Adrenal gland (tissue), 12 donors: ENCODE results near the gene TPCN1. TPM values are rescaled to one million over a fixed set of nuclear protein-coding genes. Genes with fewer than 3 reads are reported as not detected.
A peak's percentile ranks its signal among the peaks of the same experiment; 100 is the strongest.

Source experiments
- DNase-seq, 7 donors: peaks; one replicate each; pipeline ENCODE4 v3.0.0-alpha.2; 2019 to 2020
- H3K27ac ChIP-seq, 5 donors: fragments of 200-600 bp; sonication (generic) in 4 of 5; 1 replicate in 3 of 5; 2 replicates in 2 of 5; pipeline versions ENCODE4 v1.5.1 to v1.8.0; 2016 to 2020; ENCODE audit warnings: mild to moderate bottlenecking in 1 of 5
- H3K27me3 ChIP-seq: fragments of 200-600 bp; 2 replicates; pipeline ENCODE4 v1.8.0; 2021
- H3K36me3 ChIP-seq, 2 donors: fragments of 200-600 bp; replicated peaks in 1 of 2; 1 replicate in 1 of 2; 2 replicates in 1 of 2; pipeline versions ENCODE4 v1.5.1 to v1.8.0; 2018 to 2022
- H3K4me1 ChIP-seq, 2 donors: fragments of 200-600 bp; replicated peaks in 1 of 2; 1 replicate in 1 of 2; 2 replicates in 1 of 2; pipeline versions ENCODE4 v1.5.1 to v1.8.0; 2018 to 2021
- H3K4me3 ChIP-seq, 4 donors: fragments of 200-600 bp; sonication (generic) in 3 of 4; one replicate each; pipeline ENCODE4 v1.5.1; 2016 to 2018
- H3K9me3 ChIP-seq, 3 donors: fragments of 200-600 bp; sonication (generic) in 1 of 3; replicated peaks in 1 of 3; 1 replicate in 2 of 3; 2 replicates in 1 of 3; pipeline versions ENCODE4 v1.5.1 to v1.8.0; 2016 to 2021
- CTCF ChIP-seq, 6 experiments: fragments of 450-650 bp in 4 of 6; fragments of 200-600 bp in 2 of 6; sonication (generic) in 1 of 6; IDR thresholded peaks; 1 replicate in 5 of 6; 2 replicates in 1 of 6; pipeline versions ENCODE4 v1.5.1 to v1.8.0; 2016 to 2021; ENCODE audit warnings: antibody characterized with exemption in 6 of 6, mild to moderate bottlenecking in 2 of 6, moderate library complexity in 1 of 6
- POLR2A ChIP-seq, 2 donors: fragments of 450-650 bp; IDR thresholded peaks; one replicate each; pipeline ENCODE4 v1.6.1; 2017; ENCODE audit warnings: antibody characterized with exemption in 2 of 2, mild to moderate bottlenecking in 2 of 2, moderate library complexity in 1 of 2
- WGBS, 4 donors: extraction: QIAGEN DNeasy Blood & Tissue Kit in 2 of 4; methylation state at CpG; one replicate each; pipeline versions ENCODE4 v1.1.5 to v1.1.7; 2013 to 2017; 5-methylcytosine and 5-hydroxymethylcytosine counted together
- intact Hi-C, 2 donors: fragments of 100-400 bp; cut with DNase I; formaldehyde crosslinking; loops; one replicate each; pipeline versions ENCODE4 v1.14.1 to v1.15.0; 2022 to 2023
- polyA plus RNA-seq, 3 donors: library from polyadenylated mRNA; stranded (reverse); fragments of 200-250 nt in 2 of 3; fragments of 350-450 nt in 1 of 3; fragmentation: Illumina TruSeq in 1 of 3; extraction: RNeasy Lipid Tissue Mini Kit (QIAGEN cat#74804) in 1 of 3; gene quantifications; one replicate each; pipeline ENCODE4 v1.2.3, GENCODE V29; 2013 to 2014
- total RNA-seq, 9 donors: library from RNA; depleted of rRNA in 4 of 9; stranded (reverse); fragments of >200 nt in 4 of 9; fragments of 120-200 nt in 1 of 9; fragmentation: NEBNext Ultra II Directional in 1 of 9; extraction: Animal tissue kit (Norgen Biotek cat#: 25700) in 1 of 9; gene quantifications; one replicate each; pipeline versions ENCODE4 v1.1.0 to v1.2.4, GENCODE V29; 2013 to 2023
- donor health status: healthy with polysubstance abuse.
- donor health status: Bipolar disorder and iron deficiency.
- donor health status: DM: yes; HTN: yes; CAD: no.
- donor health status: DM: no; HTN: no; CAD: no.
- donor health status: DM: no; HTN: no; CAD: no.
- donor health status: DM: yes; HTN: yes; CAD: no.

TPCN1 gene
- total and polyA plus RNA-seq, 12 donors = 21.2 to 198 (median 80.9) TPM

DNA sequence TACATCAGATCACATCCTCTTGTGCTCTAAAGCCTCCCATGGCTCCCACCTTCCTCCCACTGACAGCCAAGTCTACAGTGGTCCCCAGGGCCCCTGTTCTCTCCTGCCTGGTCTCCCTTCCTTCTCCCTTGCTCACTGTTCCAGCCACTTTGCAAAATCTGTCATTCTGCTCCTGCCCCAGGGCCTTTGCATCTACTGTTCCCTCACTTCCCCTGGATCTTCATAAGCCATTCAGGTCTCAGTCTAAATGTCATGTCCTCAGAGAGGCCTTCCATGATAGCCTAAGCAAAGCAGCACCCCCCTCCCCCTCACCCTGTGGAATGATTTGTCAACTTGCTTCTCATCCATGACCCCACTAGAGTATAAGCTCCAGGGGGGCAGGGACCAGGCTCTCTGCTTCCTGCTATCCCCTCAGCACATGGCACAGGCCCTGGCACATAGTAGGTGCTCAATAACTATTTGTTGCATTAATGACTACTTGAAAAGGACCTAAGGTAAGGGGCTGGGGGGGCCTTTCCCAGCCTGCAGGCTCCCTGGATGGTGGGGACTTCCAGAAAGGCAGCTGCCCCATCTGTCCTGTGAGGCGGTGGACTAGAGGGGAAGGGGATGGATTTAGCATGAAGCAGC lies 108.6 kb downstream of the TPCN1 start:
- TF ChIP-seq POLR2A (IDR thresholded peaks at IDR 0.05) = no peak
- no peak for TF ChIP-seq CTCF (IDR thresholded peaks at IDR 0.05)
- 78 to 100% (median 100%) methylated on average over 1 of the region's 1 CpG for WGBS, 4 donors
- Histone ChIP-seq H3K36me3 (peaks cover 0 to 52% of the 10 kb centered on the region in 2 donors), H3K9me3 (no peaks in the 10 kb centered on the region), H3K27ac (peak overlapping the region in 3 of 5 donors; percentile 47 to 71 (median 52)), H3K27me3 (no peaks in the 10 kb centered on the region), H3K4me1 (peaks cover 24 to 43% of the 10 kb centered on the region in 2 donors), H3K4me3 (no peak overlapping the region)
- intact Hi-C loops = no loop called here
- no peak for DNase-seq

DNA sequence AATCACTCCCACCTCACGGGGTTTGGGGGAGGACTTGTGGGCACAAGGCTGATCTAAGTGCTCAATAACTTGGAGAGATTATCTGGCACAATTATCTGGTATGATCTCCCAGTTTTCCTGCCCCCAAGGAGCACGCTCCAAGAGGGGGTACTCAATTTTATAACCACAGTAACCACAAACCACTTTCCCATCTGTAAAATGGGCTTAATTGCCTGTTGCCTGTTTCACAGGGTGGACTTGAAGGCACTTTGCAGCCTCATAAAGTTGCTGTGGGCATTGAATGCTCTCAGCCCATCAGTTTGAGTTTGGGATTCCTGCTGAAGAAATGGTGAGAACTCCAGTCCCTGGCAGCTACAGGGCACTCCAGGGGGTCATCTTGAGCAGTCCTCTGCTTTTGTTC lies 109.2 kb downstream of the TPCN1 start:
- intact Hi-C loops = no loop called here
- DNase-seq = no peak
- Histone ChIP-seq H3K36me3 (peaks cover 0 to 52% of the 10 kb centered on the region in 2 donors), H3K4me3 (no peak overlapping the region), H3K9me3 (no peaks in the 10 kb centered on the region), H3K27me3 (no peaks in the 10 kb centered on the region), H3K4me1 (peaks cover 24 to 43% of the 10 kb centered on the region in 2 donors), H3K27ac (peak overlapping the region in 2 of 5 donors; percentile 31 to 47)
- 89 to 96% (median 95%) methylated on average over 2 of the region's 2 CpGs; no CpG with 5 or more reads in 1 of the 4 donors for WGBS, 4 donors
- TF ChIP-seq POLR2A (IDR thresholded peaks at IDR 0.05) (no peak), CTCF (IDR thresholded peaks at IDR 0.05) (no peak)

DNA sequence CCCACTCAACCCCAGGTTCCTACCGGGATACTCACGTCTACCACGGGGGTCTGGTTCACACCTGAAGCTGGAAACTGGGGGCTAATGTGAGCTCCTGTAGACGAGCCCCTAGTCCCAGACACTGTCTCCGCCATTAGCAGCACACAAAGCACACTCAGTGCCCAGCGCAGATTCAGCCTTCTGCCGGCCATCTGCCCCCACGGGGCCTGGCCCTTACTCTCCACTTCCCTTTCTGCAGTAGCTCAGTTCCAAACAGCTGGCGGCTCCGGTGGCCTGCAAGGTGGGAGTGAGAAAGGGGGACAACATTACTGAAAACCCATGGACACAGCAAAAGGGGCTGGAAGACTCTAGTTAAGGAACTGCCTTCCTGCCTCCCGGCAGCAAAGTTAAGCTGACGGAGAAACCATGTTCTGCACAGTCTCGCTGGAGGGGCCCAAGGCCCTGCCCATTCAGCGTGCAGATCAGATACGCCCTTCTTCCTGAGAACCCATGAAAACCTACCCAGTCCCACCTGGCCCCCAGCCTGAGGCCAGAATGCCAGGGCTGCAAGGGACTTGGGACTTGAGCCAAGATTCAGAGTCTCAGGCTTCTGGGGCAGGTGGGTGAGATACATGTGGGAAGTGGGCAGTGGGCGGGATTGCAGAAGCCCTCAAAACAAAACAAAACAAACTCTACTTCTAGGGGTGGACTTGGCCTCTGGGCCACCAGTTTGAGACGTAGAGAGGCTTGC lies 111.6 kb downstream of the TPCN1 start:
- TF ChIP-seq POLR2A (IDR thresholded peaks at IDR 0.05) (no peak), CTCF (IDR thresholded peaks at IDR 0.05) (no peak)
- intact Hi-C loops = no loop called here
- H3K4me3 ChIP-seq = peak overlapping the region in 2 of 4 donors; percentile 78 to 93
- H3K27me3 ChIP-seq = no peaks in the 10 kb centered on the region
- peaks cover 0 to 50% of the 10 kb centered on the region in 2 donors for H3K36me3 ChIP-seq
- peaks cover 11 to 28% of the 10 kb centered on the region in 2 donors for H3K4me1 ChIP-seq
- WGBS, 4 donors = 41 to 55% (median 48%) methylated on average over 10 to 17 of the region's 17 CpGs
- peak overlapping the region in 3 of 5 donors; percentile 87 to 94 (median 92) for H3K27ac ChIP-seq
- H3K9me3 ChIP-seq = no peaks in the 10 kb centered on the region
- peak in 1 of 7 donors; percentile 39 for DNase-seq

DNA sequence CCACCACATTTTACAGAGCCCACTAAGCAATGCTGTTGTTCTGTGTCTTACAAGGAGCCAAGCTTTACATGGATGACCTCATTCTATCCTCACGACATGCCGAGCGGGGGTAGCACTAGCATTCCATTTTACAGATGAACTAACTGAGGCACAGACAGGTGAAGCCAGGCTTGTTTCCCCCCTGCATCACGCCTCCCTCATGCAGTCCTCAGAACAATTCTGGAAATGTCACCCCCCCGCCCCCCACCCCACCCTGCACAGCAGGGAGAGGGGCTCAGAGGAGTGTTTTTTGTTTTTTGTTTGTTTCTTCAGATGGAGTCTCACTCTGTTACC lies 112.1 kb downstream of the TPCN1 start:
- no peaks in the 10 kb centered on the region for H3K9me3 ChIP-seq
- DNase-seq = no peak
- H3K4me1 ChIP-seq = peaks cover 11 to 28% of the 10 kb centered on the region in 2 donors
- H3K4me3 ChIP-seq = peak overlapping the region in 2 of 4 donors; percentile 78 to 93
- H3K36me3 ChIP-seq = peaks cover 0 to 45% of the 10 kb centered on the region in 2 donors
- 45 to 57% (median 52%) methylated on average over 4 to 5 of the region's 5 CpGs for WGBS, 4 donors
- peak overlapping the region in 4 of 5 donors; percentile 68 to 94 (median 90) for H3K27ac ChIP-seq
- intact Hi-C loops = no loop called here
- no peak for TF ChIP-seq CTCF (IDR thresholded peaks at IDR 0.05)
- H3K27me3 ChIP-seq = no peaks in the 10 kb centered on the region
